GM23338 (cell line): Measurements from ENCODE around the gene PPP2R3B. TPM values are rescaled to one million over a fixed set of nuclear protein-coding genes. Genes with fewer than 3 reads are reported as not detected.

Experiments
- ATAC-seq: fragments of 200-7000 bp; cut with Tn5 transposase; 3 replicates; pipeline ENCODE4 v1.9.1; 2020
- DNase-seq: peaks from one replicate; pipeline ENCODE4 v3.0.0-alpha.2; 2015; ENCODE audit warnings: low spot score
- H2AFZ ChIP-seq: fragments of 200-600 bp; sonication (generic); 2 replicates; pipeline ENCODE4 v1.8.0; 2016; ENCODE audit warnings: antibody characterized with exemption, mild to moderate bottlenecking, moderate library complexity
- H3F3A ChIP-seq: fragments of 200-600 bp; sonication (generic); replicated peaks from 2 replicates; pipeline ENCODE4 v1.8.0; 2017; ENCODE audit warnings: antibody characterized with exemption, mixed run types, low read depth
- H3K27ac ChIP-seq: fragments of 200-600 bp; sonication (generic); 2 replicates; pipeline ENCODE4 v1.6.1; 2016; ENCODE audit warnings: low read depth
- H3K27me3 ChIP-seq: fragments of 200-600 bp; sonication (generic); 2 replicates; pipeline ENCODE4 v1.8.0; 2016; ENCODE audit warnings: mild to moderate bottlenecking, mixed run types, moderate library complexity; ENCODE audit not compliant: insufficient read depth
- H3K36me3 ChIP-seq: fragments of 200-600 bp; sonication (generic); 2 replicates; pipeline ENCODE4 v1.8.0; 2016; ENCODE audit warnings: mild to moderate bottlenecking; ENCODE audit not compliant: insufficient read depth
- H3K4me1 ChIP-seq: fragments of 200-600 bp; sonication (generic); 2 replicates; pipeline ENCODE4 v1.8.0; 2016; ENCODE audit warnings: mild to moderate bottlenecking, moderate library complexity; ENCODE audit not compliant: insufficient read depth
- H3K4me2 ChIP-seq: fragments of 200-600 bp; sonication (generic); 2 replicates; pipeline ENCODE4 v1.7.1; 2017; ENCODE audit warnings: mixed run types
- H3K4me3 ChIP-seq: fragments of 200-600 bp; sonication (generic); 2 replicates; pipeline ENCODE4 v1.6.1; 2016; ENCODE audit warnings: mixed run types
- H3K79me2 ChIP-seq: fragments of 200-600 bp; sonication (generic); replicated peaks from 2 replicates; pipeline ENCODE4 v1.8.0; 2017; ENCODE audit warnings: mild to moderate bottlenecking; ENCODE audit not compliant: insufficient read depth
- H3K9me2 ChIP-seq: fragments of 200-600 bp; sonication (generic); 2 replicates; pipeline ENCODE4 v1.8.0; 2017; ENCODE audit not compliant: insufficient read depth
- H4K20me1 ChIP-seq: fragments of 200-600 bp; sonication (generic); replicated peaks from 2 replicates; pipeline ENCODE4 v1.8.0; 2017; ENCODE audit warnings: mild to moderate bottlenecking; ENCODE audit not compliant: insufficient read depth
- H3K27ac Mint-ChIP-seq: 2 replicates; pipeline ENCODE4 v1.8.0; 2020; ENCODE audit warnings: inconsistent platforms, mild to moderate bottlenecking, moderate library complexity, mixed read lengths
- H3K27me3 Mint-ChIP-seq: 3 replicates; pipeline ENCODE4 v1.8.0; 2022; ENCODE audit warnings: low read depth, mild to moderate bottlenecking, moderate library complexity, mixed read lengths, inconsistent platforms; ENCODE audit not compliant: insufficient read depth, poor library complexity
- H3K36me3 Mint-ChIP-seq: 3 replicates; pipeline ENCODE4 v1.8.0; 2021; ENCODE audit warnings: low read depth, mild to moderate bottlenecking, inconsistent platforms, moderate library complexity, mixed read lengths
- H3K4me1 Mint-ChIP-seq: 3 replicates; pipeline ENCODE4 v1.8.0; 2020; ENCODE audit warnings: mild to moderate bottlenecking, inconsistent platforms, mixed read lengths
- H3K4me3 Mint-ChIP-seq: 3 replicates; pipeline ENCODE4 v1.8.0; 2021; ENCODE audit warnings: moderate library complexity, mild to moderate bottlenecking, inconsistent platforms, mixed read lengths
- H3K9me3 Mint-ChIP-seq: 3 replicates; pipeline ENCODE4 v1.8.0; 2020; ENCODE audit warnings: moderate library complexity, mild to moderate bottlenecking, inconsistent platforms, mixed read lengths
- CREB1 ChIP-seq: fragments of 250-450 bp; sonication (Bioruptor Pico); IDR thresholded peaks from 2 replicates; pipeline ENCODE4 v1.5.0; 2020; ENCODE audit warnings: low read depth, mild to moderate bottlenecking, moderate library complexity
- CTCF ChIP-seq, 2 experiments: fragments of 200-600 bp in 1 of 2; sonication (generic) in 1 of 2; conservative IDR thresholded peaks; 2 replicates each; pipeline versions ENCODE4 v1.5.1 to v1.6.1; 2016 to 2017; ENCODE audit warnings: antibody characterized with exemption in 2 of 2, low read depth in 2 of 2, mild to moderate bottlenecking in 2 of 2, moderate library complexity in 1 of 2
- ETS1 ChIP-seq: IDR thresholded peaks from 2 replicates; pipeline ENCODE4 v1.6.1; 2016; ENCODE audit warnings: antibody characterized with exemption
- EZH2 ChIP-seq: fragments of 200-600 bp; sonication (generic); IDR thresholded peaks from one replicate; pipeline ENCODE4 v1.8.0; 2017; ENCODE audit warnings: antibody characterized with exemption, mild to moderate bottlenecking, low read depth; ENCODE audit not compliant: unreplicated experiment
- EZH2phosphoT487 ChIP-seq: fragments of 200-600 bp; sonication (generic); IDR thresholded peaks from one replicate; pipeline ENCODE4 v1.8.1; 2018; ENCODE audit warnings: antibody characterized with exemption; ENCODE audit not compliant: unreplicated experiment
- JUNB ChIP-seq: IDR thresholded peaks from one replicate; pipeline ENCODE4 v1.6.1; 2016; ENCODE audit warnings: antibody characterized with exemption; ENCODE audit not compliant: unreplicated experiment
- NANOG ChIP-seq: IDR thresholded peaks from 2 replicates; pipeline ENCODE4 v1.6.1; 2016; ENCODE audit warnings: antibody characterized with exemption, borderline replicate concordance
- POLR2AphosphoS5 ChIP-seq: IDR thresholded peaks from 2 replicates; pipeline ENCODE4 v1.6.1; 2016; ENCODE audit warnings: antibody characterized with exemption, low read depth
- REST ChIP-seq: IDR thresholded peaks from one replicate; pipeline ENCODE4 v1.6.1; 2018; ENCODE audit warnings: antibody characterized with exemption; ENCODE audit not compliant: unreplicated experiment
- STAT1 ChIP-seq: IDR thresholded peaks from one replicate; pipeline ENCODE4 v1.6.1; 2016; ENCODE audit warnings: antibody characterized with exemption; ENCODE audit not compliant: unreplicated experiment
- ZNF114 ChIP-seq: fragments of 250-450 bp; sonication (Bioruptor Pico); IDR thresholded peaks from 2 replicates; pipeline ENCODE4 v1.5.0; 2020; ENCODE audit warnings: mild to moderate bottlenecking, moderate library complexity
- ZNF331 ChIP-seq: fragments of 250-450 bp; sonication (Bioruptor Pico); IDR thresholded peaks from 2 replicates; pipeline ENCODE4 v1.5.0; 2020; ENCODE audit warnings: low read depth, mild to moderate bottlenecking, moderate library complexity
- polyA plus RNA-seq: library from polyadenylated mRNA; unstranded; fragments of >200 nt; fragmentation: Nextera tagmentation; extraction: Ambion mirVana; gene quantifications from 2 replicates; pipeline ENCODE4 v1.2.1, GENCODE V29; 2016
- total RNA-seq: library from RNA; depleted of rRNA; stranded (reverse); fragments of >200 nt; shearing (Covaris generic); gene quantifications from 2 replicates; pipeline ENCODE4 v1.2.3, GENCODE V29; 2014

PPP2R3B gene
- total and polyA plus RNA-seq, 2 experiments from 2014 or later: 50.1 to 104 TPM

- ATAC-seq: peak; percentile 54; the same call in 2 of the 3 replicates
- Histone ChIP-seq H3K36me3 (no peaks in the 10 kb centered on the region), H3K27ac (no peak overlapping the region), H3K27me3 (no peaks in the 10 kb centered on the region), H3F3A (no peaks in the 10 kb centered on the region), H3K79me2 (0 out of 2 replicates have a peak, but pooled peaks cover 2% of the 10 kb centered on the region), H4K20me1 (no peaks in the 10 kb centered on the region), H3K4me2 (no peak overlapping the region), H3K9me2 (no peaks in the 10 kb centered on the region), H2AFZ (no peak overlapping the region), H3K4me1 (no peaks in the 10 kb centered on the region), H3K4me3 (no peak overlapping the region)
- peaks cover 16% of the 10 kb centered on the region for H3K27me3 Mint-ChIP-seq
- no peak overlapping the region for H3K4me3 Mint-ChIP-seq
- H3K27ac Mint-ChIP-seq: no peak overlapping the region
- peaks cover 54% of the 10 kb centered on the region for H3K36me3 Mint-ChIP-seq
- TF ChIP-seq CTCF (conservative IDR thresholded peaks at IDR 0.05; ENCODE audit: low read depth in 2 of 2) (peak; percentile 33 to 42; a peak in 3 of 4 replicates), ETS1 (no peak)
- H3K4me1 Mint-ChIP-seq: peaks cover 3% of the 10 kb centered on the region; the same call in 1 of the 3 replicates
- no peak for DNase-seq
- H3K9me3 Mint-ChIP-seq: peaks cover 39% of the 10 kb centered on the region
Measured at GRCh38 chrX:338836-339400, 47.8 kb downstream of the PPP2R3B start.

- Mint-ChIP-seq H3K4me1 (peaks cover 3% of the 10 kb centered on the region; the same call in 1 of the 3 replicates), H3K27me3 (peaks cover 16% of the 10 kb centered on the region), H3K4me3 (no peak overlapping the region), H3K9me3 (peaks cover 39% of the 10 kb centered on the region), H3K36me3 (peaks cover 54% of the 10 kb centered on the region), H3K27ac (no peak overlapping the region)
- no peaks in the 10 kb centered on the region for H3F3A ChIP-seq
- H3K79me2 ChIP-seq: 0 out of 2 replicates have a peak, but pooled peaks cover 2% of the 10 kb centered on the region
- no peaks in the 10 kb centered on the region for H3K4me1 ChIP-seq
- H4K20me1 ChIP-seq: no peaks in the 10 kb centered on the region
- H3K36me3 ChIP-seq: no peaks in the 10 kb centered on the region
- no peak overlapping the region for H2AFZ ChIP-seq
- no peak overlapping the region for H3K4me3 ChIP-seq
- no peaks in the 10 kb centered on the region for H3K27me3 ChIP-seq
- H3K27ac ChIP-seq: no peak overlapping the region
- DNase-seq (no peak), ATAC-seq (no peak)
- no peaks in the 10 kb centered on the region for H3K9me2 ChIP-seq
- no peak overlapping the region for H3K4me2 ChIP-seq
- TF ChIP-seq REST (no peak), ETS1 (no peak), CTCF (conservative IDR thresholded peaks at IDR 0.05; ENCODE audit: low read depth in 2 of 2) (no peak), EZH2 (no peak), JUNB (no peak), POLR2AphosphoS5 (no peak), CREB1 (CRISPR knock-in tag) (no peak), STAT1 (no peak), EZH2phosphoT487 (no peak), NANOG (no peak), ZNF331 (no peak), ZNF114 (CRISPR knock-in tag) (no peak)
Measured at GRCh38 chrX:338281-338835, 48.3 kb downstream of the PPP2R3B start.
